A549 (cell line): ENCODE measurements around the gene SYCN.

Experiments
- EP300 ChIP-seq, 2 experiments: fragments of >200 bp; sonication (Bioruptor Twin); formaldehyde crosslinking; IDR thresholded peaks; 2 replicates in 1 of 2; 3 replicates in 1 of 2; pipeline ENCODE4 v1.6.1; 2016 to 2017
- MAFK ChIP-seq: fragments of 450-650 bp; IDR thresholded peaks from 2 replicates; pipeline ENCODE4 v1.6.1; 2014; ENCODE audit not compliant: partially characterized antibody
- POLR2A ChIP-seq: IDR thresholded peaks from 2 replicates; pipeline ENCODE4 v1.6.1; 2012; ENCODE audit warnings: mild to moderate bottlenecking, low read length
- TF ChIP-seq, protein P1 (sequence below): fragments of >200 bp; sonication (Bioruptor Twin); formaldehyde crosslinking; IDR thresholded peaks from 3 replicates; pipeline ENCODE4 v1.5.1; 2016

DNA sequence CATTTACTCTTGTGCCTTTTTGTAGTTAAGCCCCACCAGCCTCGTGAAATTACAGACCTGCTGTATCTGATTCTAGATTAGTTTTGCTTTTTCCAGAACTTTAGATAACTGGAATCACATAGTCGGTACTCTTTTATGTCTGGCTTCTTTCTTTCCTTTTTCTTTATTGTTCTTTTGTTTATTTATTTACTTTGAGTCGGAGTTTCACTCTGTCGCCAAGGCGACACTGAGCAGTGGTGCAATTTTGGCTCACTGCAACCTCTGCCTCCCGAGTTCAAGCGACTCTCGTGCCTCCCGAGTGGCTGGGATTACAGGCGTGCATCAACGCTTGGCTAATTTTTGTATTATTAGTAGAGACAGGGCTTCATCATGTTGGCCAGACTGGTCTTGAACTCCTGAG lies 13.3 kb downstream of the SYCN start:
- no peak for TF ChIP-seq POLR2A
- no peak for TF ChIP-seq EP300 (IDR thresholded peaks at IDR 0.05)
- TF ChIP-seq, protein P1, sequence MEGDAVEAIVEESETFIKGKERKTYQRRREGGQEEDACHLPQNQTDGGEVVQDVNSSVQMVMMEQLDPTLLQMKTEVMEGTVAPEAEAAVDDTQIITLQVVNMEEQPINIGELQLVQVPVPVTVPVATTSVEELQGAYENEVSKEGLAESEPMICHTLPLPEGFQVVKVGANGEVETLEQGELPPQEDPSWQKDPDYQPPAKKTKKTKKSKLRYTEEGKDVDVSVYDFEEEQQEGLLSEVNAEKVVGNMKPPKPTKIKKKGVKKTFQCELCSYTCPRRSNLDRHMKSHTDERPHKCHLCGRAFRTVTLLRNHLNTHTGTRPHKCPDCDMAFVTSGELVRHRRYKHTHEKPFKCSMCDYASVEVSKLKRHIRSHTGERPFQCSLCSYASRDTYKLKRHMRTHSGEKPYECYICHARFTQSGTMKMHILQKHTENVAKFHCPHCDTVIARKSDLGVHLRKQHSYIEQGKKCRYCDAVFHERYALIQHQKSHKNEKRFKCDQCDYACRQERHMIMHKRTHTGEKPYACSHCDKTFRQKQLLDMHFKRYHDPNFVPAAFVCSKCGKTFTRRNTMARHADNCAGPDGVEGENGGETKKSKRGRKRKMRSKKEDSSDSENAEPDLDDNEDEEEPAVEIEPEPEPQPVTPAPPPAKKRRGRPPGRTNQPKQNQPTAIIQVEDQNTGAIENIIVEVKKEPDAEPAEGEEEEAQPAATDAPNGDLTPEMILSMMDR = no peak
- TF ChIP-seq MAFK = no peak
